Activated CD4-positive, alpha-beta T cell treated with anti-CD3 and anti-CD28 coated beads for 36 hours (primary cell): ENCODE results near the gene NHLRC4. TPM values are rescaled to one million over a fixed set of nuclear protein-coding genes. Genes with fewer than 3 reads are reported as not detected.

Source experiments
- ATAC-seq: fragments of 200-7000 bp; cut with Tn5 transposase; one replicate; pipeline ENCODE4 v1.10.0; 2021; ENCODE audit warnings: mild to moderate bottlenecking, moderate library complexity
- CTCF ChIA-PET: fragments of 350-600 bp; sonication (Branson Sonifier 250); formaldehyde crosslinking; loops from one replicate; lab custom pipeline; 2021; ENCODE audit warnings: antibody characterized with exemption; lab: Charles Lee
- POLR2A ChIA-PET: fragments of 350-600 bp; sonication (Branson Sonifier 250); formaldehyde crosslinking; loops from one replicate; lab custom pipeline; 2021; ENCODE audit warnings: antibody characterized with exemption, inconsistent platforms; lab: Charles Lee
- DNase-seq: peaks from one replicate; pipeline ENCODE4 v3.0.0-alpha.2; 2020
- H3K27ac Mint-ChIP-seq: one replicate; pipeline ENCODE4 v1.8.0; 2021; ENCODE audit warnings: mixed read lengths
- H3K27me3 Mint-ChIP-seq: one replicate; pipeline ENCODE4 v1.8.0; 2021; ENCODE audit warnings: mixed read lengths
- H3K36me3 Mint-ChIP-seq: one replicate; pipeline ENCODE4 v1.8.0; 2021; ENCODE audit warnings: low read depth, mixed read lengths
- H3K4me1 Mint-ChIP-seq: one replicate; pipeline ENCODE4 v1.8.0; 2021; ENCODE audit warnings: mixed read lengths
- H3K4me3 Mint-ChIP-seq: one replicate; pipeline ENCODE4 v1.8.0; 2021; ENCODE audit warnings: mild to moderate bottlenecking, moderate library complexity, mixed read lengths
- H3K9me3 Mint-ChIP-seq: one replicate; pipeline ENCODE4 v1.8.0; 2021; ENCODE audit warnings: low read depth, mixed read lengths
- intact Hi-C, 2 experiments: fragments of 100-400 bp; cut with DNase I in 1 of 2; cut with micrococcal nuclease in 1 of 2; formaldehyde crosslinking; loops; one replicate each; pipeline versions ENCODE4 v1.14.2 to v1.15.1; 2022 to 2024; cut with DNase I, micrococcal nuclease
- total RNA-seq, 2 experiments: library from RNA; stranded (reverse); gene quantifications; one replicate each; pipeline ENCODE4 v1.2.3, GENCODE V29; 2021

The NHLRC4 gene
- total RNA-seq, 2 experiments from 2014 or later: 0.19 to 0.87 TPM

DNA sequence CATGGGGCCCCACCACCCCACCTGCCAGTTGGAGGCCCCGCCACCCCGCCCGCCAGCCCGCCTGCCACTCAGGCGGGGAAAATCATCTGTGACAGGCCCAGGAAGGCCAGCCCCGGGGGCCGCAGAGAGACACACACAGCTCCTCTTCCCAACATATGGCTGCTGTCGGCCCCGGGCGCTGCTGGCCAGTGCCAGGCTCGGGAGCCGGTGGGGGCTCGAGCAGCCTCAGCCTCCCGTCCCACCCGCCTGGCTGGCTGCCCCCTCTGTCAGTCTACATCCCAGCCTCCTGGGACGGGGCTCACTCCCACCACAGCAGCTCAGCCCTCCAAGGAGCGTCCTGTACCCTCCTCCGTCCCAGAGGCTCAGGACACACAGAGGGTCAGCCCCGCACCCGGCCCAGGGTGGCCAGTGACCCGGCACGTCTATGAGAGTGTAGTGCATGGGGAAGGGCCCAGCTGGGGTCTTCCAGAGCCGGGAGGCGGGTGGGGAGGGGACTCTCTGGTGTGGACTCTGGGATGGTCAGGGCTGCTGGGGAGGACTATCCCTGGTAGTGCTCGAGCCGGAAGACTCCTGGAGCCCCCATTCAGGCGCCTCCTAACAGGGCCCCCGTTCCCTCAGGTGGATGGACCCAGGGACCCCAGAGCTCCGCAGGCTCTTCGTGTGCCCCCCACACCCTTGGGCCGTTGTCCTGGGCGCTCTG lies 10.2 kb upstream of the NHLRC4 start:
- Mint-ChIP-seq H3K36me3 (no peaks in the 10 kb centered on the region), H3K27ac (no peak overlapping the region), H3K4me1 (no peaks in the 10 kb centered on the region), H3K4me3 (no peak overlapping the region), H3K9me3 (no peaks in the 10 kb centered on the region), H3K27me3 (peaks cover 6% of the 10 kb centered on the region)
- ATAC-seq (no peak), DNase-seq (no peak)
- intact Hi-C loops: no loop called here
- ChIA-PET POLR2A (no interaction called here), CTCF (no interaction called here)

DNA sequence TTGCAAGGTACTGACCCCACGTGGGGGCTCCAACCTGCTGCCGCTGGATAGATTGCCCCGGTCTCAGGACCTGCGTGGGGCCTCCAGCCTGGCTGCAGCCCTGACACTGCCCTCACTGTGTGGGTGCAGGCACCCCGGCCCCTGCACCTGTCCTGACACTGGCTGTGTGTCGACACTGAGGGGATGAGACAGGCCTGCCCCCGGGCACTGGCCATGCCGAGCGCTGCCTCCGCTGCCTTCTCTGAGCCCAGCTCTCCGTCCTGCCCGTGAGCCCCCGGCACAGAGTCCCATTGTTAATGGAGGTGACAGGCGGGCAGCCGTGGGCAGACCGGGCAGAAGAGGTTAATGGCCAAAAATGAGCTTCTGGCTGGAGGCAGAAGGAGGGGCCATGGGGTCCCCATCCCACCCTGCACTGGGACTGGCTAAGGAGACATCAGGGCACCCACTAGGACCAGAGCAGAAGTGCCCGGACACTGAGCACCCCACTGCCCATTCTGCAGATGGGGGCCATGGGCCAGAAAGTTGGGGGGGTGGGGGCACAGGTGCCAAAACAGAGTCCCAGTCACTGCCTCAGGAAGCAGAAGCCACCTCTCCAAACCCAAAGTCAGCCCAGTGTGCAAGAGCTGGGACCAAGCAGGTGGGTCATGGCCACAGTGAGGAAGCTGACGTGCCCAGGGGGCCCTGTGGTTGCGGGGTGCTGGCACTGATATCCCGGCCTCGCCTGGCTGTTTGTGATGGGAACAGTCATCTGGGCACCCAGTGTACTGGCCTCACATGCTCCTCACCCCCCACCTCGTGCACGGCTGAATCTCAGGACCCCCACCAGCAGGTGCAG lies 9.1 kb upstream of the NHLRC4 start:
- CTCF ChIA-PET: interaction anchor here (0.6 kb wide), 1 partner anchor 33 kb away, joined by 3 read pairs; no protein-coding TSS in a partner anchor
- POLR2A ChIA-PET: no interaction called here
- H3K9me3 Mint-ChIP-seq: no peaks in the 10 kb centered on the region
- DNase-seq (no peak), ATAC-seq (no peak)
- no peaks in the 10 kb centered on the region for H3K4me1 Mint-ChIP-seq
- no peaks in the 10 kb centered on the region for H3K36me3 Mint-ChIP-seq
- intact Hi-C loops: no loop called here
- no peak overlapping the region for H3K27ac Mint-ChIP-seq
- H3K4me3 Mint-ChIP-seq: no peak overlapping the region
- H3K27me3 Mint-ChIP-seq: peaks cover 9% of the 10 kb centered on the region

DNA sequence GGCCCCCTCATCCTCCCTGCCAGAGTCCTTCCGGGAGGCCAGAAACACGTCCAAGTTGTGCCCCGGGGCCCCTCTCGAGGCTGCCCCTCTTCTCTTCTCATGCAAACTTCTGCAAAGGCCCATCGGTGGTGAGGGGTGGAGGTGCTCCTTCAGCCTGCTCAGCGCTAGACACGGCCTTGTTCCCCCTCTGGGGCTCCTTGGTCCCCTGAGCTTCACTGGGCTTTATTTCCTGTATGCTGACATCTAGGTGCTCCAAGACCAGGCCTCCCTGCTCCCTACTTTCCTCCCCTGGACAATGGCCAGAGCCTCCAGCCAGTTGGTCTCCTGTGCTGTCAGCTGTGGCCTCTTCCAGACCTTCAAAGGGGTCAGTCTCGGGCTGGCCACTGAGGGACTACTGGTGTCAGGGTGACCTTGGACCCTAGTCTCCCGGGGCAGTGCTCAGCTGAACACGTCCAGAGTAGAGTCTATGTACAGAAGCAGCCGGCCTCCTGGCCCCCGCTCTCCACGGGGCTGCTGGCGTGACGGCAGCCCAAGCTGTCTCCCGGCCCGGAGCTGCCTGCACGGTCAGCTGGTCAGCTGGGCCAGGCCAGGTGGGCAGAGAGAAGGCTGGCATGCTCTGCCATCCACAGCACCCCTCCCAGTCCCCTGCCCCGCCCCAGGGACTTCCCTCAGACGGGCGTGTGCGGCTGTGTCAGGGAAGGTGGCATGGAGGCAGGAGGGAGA lies 8.3 kb upstream of the NHLRC4 start:
- H3K4me1 Mint-ChIP-seq: no peaks in the 10 kb centered on the region
- no peaks in the 10 kb centered on the region for H3K9me3 Mint-ChIP-seq
- no peak for ATAC-seq
- no peak overlapping the region for H3K27ac Mint-ChIP-seq
- H3K36me3 Mint-ChIP-seq: no peaks in the 10 kb centered on the region
- DNase-seq: no peak
- H3K4me3 Mint-ChIP-seq: no peak overlapping the region
- intact Hi-C loops: no loop called here
- POLR2A ChIA-PET: no interaction called here
- CTCF ChIA-PET: no interaction called here
- H3K27me3 Mint-ChIP-seq: peaks cover 9% of the 10 kb centered on the region

DNA sequence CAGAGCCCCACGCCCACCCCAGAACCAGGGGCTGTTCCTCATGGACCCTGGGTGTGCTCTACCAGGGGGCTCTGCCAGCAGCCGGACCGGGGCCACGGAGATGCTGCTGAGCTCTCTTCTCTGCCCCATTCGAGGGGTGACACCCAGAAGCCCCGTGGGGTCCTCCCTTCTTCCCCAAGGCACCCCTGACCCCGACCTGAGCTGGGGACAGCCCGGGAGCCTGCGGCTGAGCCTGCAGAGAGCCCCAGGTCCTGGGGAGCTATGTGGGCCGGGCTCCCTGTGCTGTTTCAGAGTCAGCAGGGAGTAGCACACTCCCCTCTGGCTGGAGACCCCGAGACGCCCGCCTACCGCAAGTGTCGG lies 7.8 kb upstream of the NHLRC4 start:
- no peaks in the 10 kb centered on the region for H3K36me3 Mint-ChIP-seq
- H3K4me3 Mint-ChIP-seq: no peak overlapping the region
- no peaks in the 10 kb centered on the region for H3K9me3 Mint-ChIP-seq
- ChIA-PET POLR2A (no interaction called here), CTCF (no interaction called here)
- no peak overlapping the region for H3K27ac Mint-ChIP-seq
- DNase-seq: no peak
- no peak for ATAC-seq
- no peaks in the 10 kb centered on the region for H3K4me1 Mint-ChIP-seq
- intact Hi-C loops: no loop called here
- H3K27me3 Mint-ChIP-seq: peaks cover 9% of the 10 kb centered on the region

DNA sequence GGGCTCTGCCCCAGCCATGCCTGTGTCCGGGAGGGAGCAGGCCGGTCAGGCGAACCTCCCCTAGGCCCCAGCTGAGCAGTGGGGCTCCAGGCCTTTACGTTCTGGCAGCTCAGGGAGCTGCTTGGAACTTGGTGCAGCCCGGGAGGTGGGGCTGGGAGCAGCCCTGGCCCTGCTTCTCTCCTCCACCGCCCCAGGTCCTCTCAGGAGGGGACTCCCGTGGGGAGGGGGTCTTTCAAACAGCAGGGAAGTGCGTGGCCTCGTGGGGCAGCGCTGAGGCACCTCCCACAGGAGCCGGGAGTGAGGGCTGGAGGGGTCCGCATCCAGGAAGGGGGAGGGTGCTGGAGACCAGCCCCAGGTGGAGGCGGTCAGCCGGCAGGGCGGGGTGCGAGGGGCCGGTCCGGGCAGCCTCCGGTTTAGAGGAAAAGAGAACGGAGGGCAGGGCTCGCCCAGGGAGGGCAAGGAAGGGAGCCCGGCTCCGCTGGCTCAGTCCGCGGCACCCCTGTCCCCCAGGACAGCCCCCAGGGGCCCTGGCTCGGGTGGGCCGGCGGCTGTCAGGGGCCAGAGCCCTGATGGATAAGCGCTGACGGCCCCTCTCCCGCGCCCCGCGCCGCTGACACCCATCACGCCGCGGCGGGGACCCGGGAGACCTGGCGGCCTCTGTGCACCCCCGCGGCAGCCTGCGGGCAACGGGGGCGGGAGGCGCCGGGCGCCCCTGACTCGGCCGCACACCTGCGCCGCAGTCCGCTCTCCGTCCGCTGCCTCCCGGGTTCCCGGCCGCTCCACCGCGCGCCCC lies 7.2 kb upstream of the NHLRC4 start:
- Mint-ChIP-seq H3K36me3 (no peaks in the 10 kb centered on the region), H3K9me3 (no peaks in the 10 kb centered on the region), H3K4me1 (no peaks in the 10 kb centered on the region), H3K27ac (no peak overlapping the region), H3K4me3 (no peak overlapping the region), H3K27me3 (peaks cover 9% of the 10 kb centered on the region)
- ChIA-PET POLR2A (no interaction called here), CTCF (no interaction called here)
- ATAC-seq (no peak), DNase-seq (no peak)
- intact Hi-C loops: no loop called here

DNA sequence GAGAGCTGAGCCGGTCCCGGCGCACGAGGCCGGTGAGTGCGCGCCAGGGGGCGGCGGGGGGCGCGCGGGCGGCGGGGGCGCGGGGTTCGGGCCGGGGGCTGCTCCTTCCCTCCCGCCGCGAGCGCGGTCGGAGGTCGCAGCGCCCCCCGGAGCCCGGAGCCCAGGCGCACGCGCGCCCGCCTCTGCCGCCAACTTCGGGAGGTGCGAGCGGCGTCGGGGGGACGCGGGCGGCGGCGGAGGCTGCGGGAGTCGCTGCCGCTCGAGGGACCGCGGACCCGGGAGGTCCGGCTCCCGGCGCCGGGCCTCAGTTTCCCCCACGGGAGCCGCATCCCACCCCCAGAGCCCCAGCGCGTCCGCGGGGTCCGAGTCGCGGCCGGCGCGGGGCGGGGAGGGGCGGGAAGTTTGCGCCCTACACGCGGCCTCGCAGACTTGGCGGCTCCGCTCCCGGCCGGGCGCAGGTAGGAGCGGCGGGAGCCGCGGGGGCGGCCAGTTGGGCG lies 6.6 kb upstream of the NHLRC4 start, which contains the start of gene PRR35:
Gene PRR35 (plus strand): TSS at position 191 of the 497 bp plus-strand sequence. CDS start 2,901 bp downstream, outside the sequence.
- POLR2A ChIA-PET: no interaction called here
- DNase-seq (no peak), ATAC-seq (no peak)
- H3K4me1 Mint-ChIP-seq: no peaks in the 10 kb centered on the region
- CTCF ChIA-PET: no interaction called here
- peaks cover 9% of the 10 kb centered on the region for H3K27me3 Mint-ChIP-seq
- H3K36me3 Mint-ChIP-seq: no peaks in the 10 kb centered on the region
- no peaks in the 10 kb centered on the region for H3K9me3 Mint-ChIP-seq
- intact Hi-C loops: no loop called here
- no peak within 1 kb of the TSS for H3K4me3 Mint-ChIP-seq
- no peak within 1 kb of the TSS for H3K27ac Mint-ChIP-seq

DNA sequence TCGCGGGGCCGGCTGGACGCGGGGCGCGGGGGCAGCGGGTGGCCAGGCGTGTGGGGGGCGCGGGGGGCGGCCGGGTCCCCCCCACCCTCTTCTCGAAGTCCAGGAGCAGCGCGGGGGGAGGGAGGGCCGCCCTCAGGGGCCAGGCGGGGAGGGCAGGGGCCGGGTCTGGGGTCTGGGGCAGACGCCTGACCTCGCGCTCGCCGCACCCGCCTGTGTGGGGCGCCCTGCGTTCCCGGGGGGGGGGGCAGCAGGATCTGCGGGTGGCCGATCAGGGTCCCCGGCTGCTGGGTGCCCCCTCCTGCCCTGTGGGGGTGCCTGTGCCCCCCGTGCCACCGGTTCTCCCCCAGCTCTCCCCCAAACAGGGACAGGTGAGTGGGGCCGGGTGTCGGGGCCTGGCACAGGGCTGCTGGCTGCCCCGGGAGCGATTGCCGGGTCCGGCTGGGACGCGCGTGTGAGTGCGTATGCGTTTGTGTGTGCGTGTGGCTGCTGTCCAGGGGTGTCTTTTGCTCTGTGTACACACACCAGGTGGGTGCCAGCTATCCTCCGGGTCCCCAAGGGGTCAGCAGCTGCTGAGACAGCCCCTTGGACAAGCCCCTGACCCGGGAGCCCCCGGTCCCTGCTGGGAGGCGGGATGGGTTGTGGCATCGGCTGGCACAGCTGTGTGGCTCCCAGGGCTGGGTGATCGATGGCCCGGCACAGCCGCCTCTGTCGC lies 5.9 kb upstream of the NHLRC4 start:
- H3K36me3 Mint-ChIP-seq: no peaks in the 10 kb centered on the region
- DNase-seq: no peak
- intact Hi-C loops: no loop called here
- peaks cover 9% of the 10 kb centered on the region for H3K27me3 Mint-ChIP-seq
- no peak for ATAC-seq
- no peaks in the 10 kb centered on the region for H3K9me3 Mint-ChIP-seq
- no peaks in the 10 kb centered on the region for H3K4me1 Mint-ChIP-seq
- ChIA-PET POLR2A (no interaction called here), CTCF (no interaction called here)
- no peak overlapping the region for H3K4me3 Mint-ChIP-seq
- no peak overlapping the region for H3K27ac Mint-ChIP-seq

DNA sequence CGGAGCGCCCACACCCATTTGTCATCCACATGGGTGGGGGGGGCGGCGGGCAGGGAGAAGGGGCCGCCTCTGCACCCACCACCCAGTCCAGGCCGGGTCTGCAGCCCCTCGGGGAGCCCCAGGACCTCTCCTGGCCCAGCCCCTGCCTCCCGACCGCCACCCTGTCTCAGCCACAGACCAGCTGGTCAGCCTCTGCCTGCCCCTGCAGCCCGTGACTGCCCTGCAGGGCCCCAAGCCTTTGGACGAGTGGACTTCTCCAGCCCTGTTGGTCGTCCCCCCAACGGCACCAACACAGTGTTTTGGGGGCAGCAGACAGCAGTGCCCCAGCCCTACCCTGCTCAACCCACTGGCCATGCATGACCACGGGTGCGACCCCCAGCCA lies 5.4 kb upstream of the NHLRC4 start:
- DNase-seq (no peak), ATAC-seq (no peak)
- peaks cover under 1% of the 10 kb centered on the region for H3K4me1 Mint-ChIP-seq
- intact Hi-C loops: no loop called here
- H3K27ac Mint-ChIP-seq: no peak overlapping the region
- peaks cover 9% of the 10 kb centered on the region for H3K27me3 Mint-ChIP-seq
- CTCF ChIA-PET: no interaction called here
- POLR2A ChIA-PET: no interaction called here
- no peaks in the 10 kb centered on the region for H3K36me3 Mint-ChIP-seq
- H3K4me3 Mint-ChIP-seq: no peak overlapping the region
- H3K9me3 Mint-ChIP-seq: no peaks in the 10 kb centered on the region

DNA sequence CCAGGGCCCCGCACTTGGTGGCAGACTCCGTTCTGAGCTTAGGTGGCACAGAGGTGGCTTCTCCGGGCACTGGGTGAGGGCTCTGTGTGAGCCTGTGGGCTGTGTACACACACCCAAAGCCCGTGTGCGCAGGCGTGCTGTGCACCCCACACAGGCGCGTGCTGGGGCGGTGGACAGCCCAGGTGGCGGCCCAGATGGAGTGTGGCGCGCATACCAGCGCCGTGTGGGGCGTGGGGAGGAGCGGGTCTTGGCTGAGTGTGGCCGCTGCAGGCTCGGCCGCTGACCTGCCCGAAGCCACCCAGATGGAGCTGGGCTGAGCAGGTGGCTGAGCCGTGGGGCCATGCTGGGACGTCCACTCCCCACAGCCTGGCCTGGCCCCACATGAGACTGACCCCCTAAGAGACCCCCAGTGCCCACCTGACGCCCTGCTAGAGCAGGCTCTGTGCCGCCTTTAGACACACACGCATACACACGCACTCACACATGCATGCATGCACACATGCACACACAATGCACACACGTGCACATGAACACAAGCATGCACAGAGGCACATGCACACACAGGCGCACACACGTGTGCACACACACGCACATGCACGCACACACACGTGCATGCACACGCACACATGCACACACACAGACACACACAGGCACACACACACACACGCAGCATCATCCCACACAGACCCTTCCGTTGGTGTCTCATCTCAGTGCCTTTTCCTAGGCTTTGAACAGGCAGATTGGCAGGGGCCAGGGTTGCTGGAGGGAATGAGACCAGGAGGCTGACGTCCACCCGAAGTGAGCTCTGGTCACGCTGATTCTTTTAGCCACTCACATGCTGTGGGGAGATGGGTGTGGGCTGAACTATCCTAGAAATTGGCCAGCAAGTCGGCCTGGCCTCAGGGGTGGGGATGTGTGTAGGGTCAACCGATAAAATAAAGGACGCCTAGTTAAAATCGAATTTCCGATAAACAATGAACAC lies 4.6 kb upstream of the NHLRC4 start:
- intact Hi-C loops: no loop called here
- CTCF ChIA-PET: no interaction called here
- H3K4me3 Mint-ChIP-seq: no peak overlapping the region
- no peak overlapping the region for H3K27ac Mint-ChIP-seq
- POLR2A ChIA-PET: no interaction called here
- no peaks in the 10 kb centered on the region for H3K9me3 Mint-ChIP-seq
- H3K4me1 Mint-ChIP-seq: peaks cover 9% of the 10 kb centered on the region
- ATAC-seq: no peak
- DNase-seq: no peak
- H3K27me3 Mint-ChIP-seq: peaks cover 9% of the 10 kb centered on the region
- H3K36me3 Mint-ChIP-seq: no peaks in the 10 kb centered on the region

DNA sequence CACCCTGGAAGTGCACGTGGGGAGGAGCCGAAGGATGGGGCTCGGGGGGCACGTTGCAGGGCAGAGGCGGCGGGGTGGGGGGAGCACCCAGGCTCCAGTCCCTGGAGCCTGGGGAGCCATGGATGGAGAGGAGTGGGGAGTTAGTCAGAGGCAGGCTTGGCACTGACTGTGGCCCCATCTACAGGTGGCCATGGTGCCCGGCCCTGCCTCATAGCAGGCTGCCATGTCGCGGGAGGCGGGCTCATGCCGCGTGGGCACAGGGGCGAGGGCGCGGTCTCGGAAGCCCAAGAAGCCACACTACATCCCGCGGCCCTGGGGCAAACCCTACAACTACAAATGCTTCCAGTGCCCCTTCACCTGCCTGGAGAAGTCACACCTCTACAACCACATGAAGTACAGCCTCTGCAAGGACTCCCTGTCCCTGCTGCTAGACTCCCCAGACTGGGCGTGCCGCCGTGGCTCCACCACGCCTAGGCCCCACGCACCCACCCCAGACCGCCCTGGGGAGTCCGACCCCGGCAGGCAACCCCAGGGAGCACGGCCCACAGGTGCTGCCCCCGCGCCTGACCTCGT lies 3.6 kb upstream of the NHLRC4 start:
- Mint-ChIP-seq H3K27ac (no peak overlapping the region), H3K4me3 (no peak overlapping the region)

More for the DNA sequence above, 3.6 kb upstream of the NHLRC4 start:
- intact Hi-C loops: no loop called here
- POLR2A ChIA-PET: no interaction called here
- Mint-ChIP-seq H3K9me3 (no peaks in the 10 kb centered on the region), H3K27me3 (peaks cover 7% of the 10 kb centered on the region), H3K4me1 (peaks cover 9% of the 10 kb centered on the region), H3K36me3 (no peaks in the 10 kb centered on the region)
- CTCF ChIA-PET: no interaction called here
- DNase-seq: no peak
- no peak for ATAC-seq
